PC-3 (cell line): Measurements from ENCODE around the gene ZNF319. TPM values are rescaled to one million over a fixed set of nuclear protein-coding genes. Genes with fewer than 3 reads are reported as not detected.

Experiments used
- ATAC-seq: fragments of 200-7000 bp; cut with Tn5 transposase; 2 replicates; pipeline ENCODE4 v1.9.1; 2020; ENCODE audit warnings: mild to moderate bottlenecking, moderate library complexity
- BruUV-seq: library from RNA; stranded (reverse); fragments of 400-500 nt; replicated peaks from 2 replicates; lab custom pipeline; 2021; lab: Mats Ljungman, UMichigan
- CTCF ChIA-PET: fragments of 300-600 bp; sonication (Branson Sonifier 250); formaldehyde crosslinking; loops from one replicate; lab custom pipeline; 2022; ENCODE audit warnings: antibody characterized with exemption; lab: Charles Lee
- POLR2A ChIA-PET: fragments of 300-600 bp; sonication (Branson Sonifier 250); formaldehyde crosslinking; loops from one replicate; lab custom pipeline; 2022; ENCODE audit warnings: antibody characterized with exemption; ENCODE audit not compliant: unreplicated experiment; lab: Charles Lee
- DNase-seq: peaks from one replicate; pipeline ENCODE4 v3.0.0-alpha.2; 2015
- H2AFZ ChIP-seq: fragments of 300-600 bp; sonication (generic); 2 replicates; pipeline ENCODE4 v1.6.0; 2016; ENCODE audit warnings: antibody characterized with exemption, low read length
- H3F3A ChIP-seq: fragments of 300-600 bp; sonication (generic); one replicate; pipeline ENCODE4 v1.6.0; 2017; ENCODE audit warnings: antibody characterized with exemption, low read length, control low read depth, mild to moderate bottlenecking; ENCODE audit not compliant: unreplicated experiment
- H3K27ac ChIP-seq: fragments of 300-600 bp; sonication (generic); 2 replicates; pipeline ENCODE4 v1.5.1; 2016; ENCODE audit warnings: mild to moderate bottlenecking, low read length
- H3K27me3 ChIP-seq: fragments of 300-600 bp; sonication (generic); 2 replicates; pipeline ENCODE4 v1.6.1; 2016; ENCODE audit warnings: low read length, mixed read lengths
- H3K36me3 ChIP-seq: fragments of 300-600 bp; sonication (generic); 2 replicates; pipeline ENCODE4 v1.6.1; 2016; ENCODE audit warnings: low read depth, mixed run types, low read length, mixed read lengths
- H3K4me1 ChIP-seq: fragments of 300-600 bp; sonication (generic); 2 replicates; pipeline ENCODE4 v1.5.1; 2016; ENCODE audit warnings: low read length; ENCODE audit not compliant: insufficient read depth
- H3K4me2 ChIP-seq: fragments of 300-600 bp; sonication (generic); 2 replicates; pipeline ENCODE4 v1.6.0; 2016; ENCODE audit warnings: low read length
- H3K4me3 ChIP-seq: fragments of 300-600 bp; sonication (generic); 2 replicates; pipeline ENCODE4 v1.5.1; 2016; ENCODE audit warnings: mild to moderate bottlenecking, low read length, mixed read lengths
- H3K79me2 ChIP-seq: fragments of 300-600 bp; sonication (generic); 2 replicates; pipeline ENCODE4 v1.6.1; 2017; ENCODE audit warnings: low read length, mixed read lengths
- H3K9ac ChIP-seq: fragments of 300-600 bp; sonication (generic); 2 replicates; pipeline ENCODE4 v1.6.0; 2016; ENCODE audit warnings: mild to moderate bottlenecking, low read length
- H3K9me2 ChIP-seq: fragments of 300-600 bp; sonication (generic); replicated peaks from 2 replicates; pipeline ENCODE4 v1.6.1; 2016; ENCODE audit warnings: mixed run types, low read length, mixed read lengths
- H3K9me3 ChIP-seq: fragments of 300-600 bp; sonication (generic); 2 replicates; pipeline ENCODE4 v1.6.1; 2016; ENCODE audit warnings: low read length, mixed read lengths
- H4K20me1 ChIP-seq: fragments of 300-600 bp; sonication (generic); 2 replicates; pipeline ENCODE4 v1.6.1; 2016; ENCODE audit warnings: low read length, mixed read lengths
- EZH2 ChIP-seq: fragments of 300-600 bp; sonication (generic); IDR thresholded peaks from one replicate; pipeline ENCODE4 v1.6.1; 2017; ENCODE audit warnings: antibody characterized with exemption, mild to moderate bottlenecking, low read length; ENCODE audit not compliant: unreplicated experiment
- EZH2phosphoT487 ChIP-seq: fragments of 300-600 bp; sonication (generic); IDR thresholded peaks from 2 replicates; pipeline ENCODE4 v1.6.1; 2018; ENCODE audit warnings: mild to moderate bottlenecking, antibody characterized with exemption, low read length, borderline replicate concordance
- intact Hi-C: fragments of 100-400 bp; cut with micrococcal nuclease; formaldehyde crosslinking; loops from 2 replicates; pipeline ENCODE4 v1.9.0; 2023
- total RNA-seq: library from RNA; depleted of rRNA; stranded (reverse); fragments of >200 nt; gene quantifications from 2 replicates; pipeline ENCODE4 v1.2.3, GENCODE V29; 2014
- TF ChIP-seq, protein P1 (sequence below): fragments of 300-600 bp; sonication (generic); conservative IDR thresholded peaks from 2 replicates; pipeline ENCODE4 v1.5.1; 2017; ENCODE audit warnings: antibody characterized with exemption, low read depth, mild to moderate bottlenecking, low read length

The ZNF319 gene
- total RNA-seq, 1 experiment from 2014 or later: 2.2 TPM

DNA sequence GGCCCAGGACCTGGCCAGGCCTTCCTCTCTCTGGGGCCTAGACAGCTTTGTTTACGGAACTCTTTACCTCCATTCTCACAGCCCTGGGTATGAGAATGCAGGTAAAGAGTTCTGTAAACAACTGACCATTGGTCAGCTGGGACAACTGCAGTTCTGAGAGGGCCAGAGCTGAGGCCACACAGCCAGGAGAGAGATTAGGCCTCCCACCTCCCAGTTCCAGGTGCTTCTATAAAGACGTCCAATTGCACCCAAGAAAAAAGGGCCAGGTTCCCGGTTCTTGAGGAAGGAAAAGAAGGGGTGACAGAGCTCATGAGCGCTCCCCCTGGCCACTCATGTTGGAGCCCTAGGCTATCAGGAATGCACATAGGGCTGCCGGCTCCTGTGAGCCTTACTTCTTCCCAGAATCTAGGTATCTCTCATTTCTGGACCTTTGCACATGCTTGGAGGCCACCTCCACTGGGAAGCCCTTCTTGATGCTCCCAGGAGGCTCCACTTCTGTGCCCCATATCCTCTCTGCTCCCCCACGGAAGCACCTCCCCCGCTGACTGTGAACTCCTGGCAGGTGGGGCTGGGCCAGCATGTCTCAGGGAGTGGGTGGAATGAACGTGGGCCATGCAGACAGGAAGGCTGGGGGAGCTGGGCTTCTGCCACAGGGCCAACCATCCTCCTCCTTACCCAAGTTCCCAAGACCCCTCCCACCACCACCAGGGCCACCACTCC, 42.6 kb downstream of the ZNF319 start:
- H3K9me3 ChIP-seq: no peaks in the 10 kb centered on the region
- no peaks in the 10 kb centered on the region for H3K79me2 ChIP-seq
- CTCF ChIA-PET: no interaction called here
- H3F3A ChIP-seq: no peaks in the 10 kb centered on the region
- BruUV-seq: no TSS peak
- H3K4me1 ChIP-seq: no peaks in the 10 kb centered on the region
- no peak overlapping the region for H3K9ac ChIP-seq
- intact Hi-C loops: no loop called here
- H4K20me1 ChIP-seq: no peaks in the 10 kb centered on the region
- H3K4me2 ChIP-seq: no peak overlapping the region
- no peaks in the 10 kb centered on the region for H3K36me3 ChIP-seq
- H3K9me2 ChIP-seq: no peaks in the 10 kb centered on the region
- H3K27ac ChIP-seq: no peak overlapping the region
- POLR2A ChIA-PET: no interaction called here
- no peak for DNase-seq
- ATAC-seq: no peak
- H3K27me3 ChIP-seq: no peaks in the 10 kb centered on the region
- no peak overlapping the region for H2AFZ ChIP-seq
- no peak overlapping the region for H3K4me3 ChIP-seq
- TF ChIP-seq, protein P1, sequence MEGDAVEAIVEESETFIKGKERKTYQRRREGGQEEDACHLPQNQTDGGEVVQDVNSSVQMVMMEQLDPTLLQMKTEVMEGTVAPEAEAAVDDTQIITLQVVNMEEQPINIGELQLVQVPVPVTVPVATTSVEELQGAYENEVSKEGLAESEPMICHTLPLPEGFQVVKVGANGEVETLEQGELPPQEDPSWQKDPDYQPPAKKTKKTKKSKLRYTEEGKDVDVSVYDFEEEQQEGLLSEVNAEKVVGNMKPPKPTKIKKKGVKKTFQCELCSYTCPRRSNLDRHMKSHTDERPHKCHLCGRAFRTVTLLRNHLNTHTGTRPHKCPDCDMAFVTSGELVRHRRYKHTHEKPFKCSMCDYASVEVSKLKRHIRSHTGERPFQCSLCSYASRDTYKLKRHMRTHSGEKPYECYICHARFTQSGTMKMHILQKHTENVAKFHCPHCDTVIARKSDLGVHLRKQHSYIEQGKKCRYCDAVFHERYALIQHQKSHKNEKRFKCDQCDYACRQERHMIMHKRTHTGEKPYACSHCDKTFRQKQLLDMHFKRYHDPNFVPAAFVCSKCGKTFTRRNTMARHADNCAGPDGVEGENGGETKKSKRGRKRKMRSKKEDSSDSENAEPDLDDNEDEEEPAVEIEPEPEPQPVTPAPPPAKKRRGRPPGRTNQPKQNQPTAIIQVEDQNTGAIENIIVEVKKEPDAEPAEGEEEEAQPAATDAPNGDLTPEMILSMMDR: no peak
- TF ChIP-seq EZH2: no peak
- TF ChIP-seq EZH2phosphoT487: no peak

DNA sequence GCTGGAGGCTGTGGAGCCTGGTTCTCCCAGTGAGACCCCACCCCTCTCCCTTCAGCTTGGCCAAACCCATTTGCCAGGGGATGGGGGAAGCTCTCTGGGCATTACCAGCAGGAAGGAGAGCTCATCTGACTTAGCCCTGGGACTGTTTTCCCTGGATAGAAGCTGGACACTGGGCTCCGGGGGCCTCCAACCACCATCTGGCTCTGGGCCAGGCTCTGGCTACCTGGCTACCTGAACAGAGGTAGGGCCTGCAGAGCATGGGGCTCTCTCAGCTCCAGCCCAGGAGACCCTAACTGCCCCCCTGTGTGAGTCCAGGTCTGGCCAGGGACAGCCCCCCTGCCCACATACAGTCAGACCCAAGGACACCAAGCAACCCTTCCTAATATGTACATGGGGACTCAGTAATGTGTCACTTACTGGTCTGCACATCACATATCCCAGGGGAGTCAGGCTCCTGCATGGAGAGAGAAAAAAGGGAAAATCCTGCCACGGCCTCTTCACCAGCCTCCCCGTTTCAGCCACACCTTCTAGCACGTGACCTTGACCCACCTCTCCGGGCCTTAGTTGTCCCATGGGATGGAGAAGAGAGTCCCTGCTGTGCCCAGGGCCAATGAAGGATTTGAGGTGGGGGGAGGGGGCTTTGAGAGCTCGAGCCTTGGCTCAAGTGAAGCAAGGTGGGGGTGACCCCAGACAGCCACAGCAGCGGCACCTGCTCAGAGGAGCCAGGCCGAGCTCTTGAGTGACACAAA, 43.4 kb downstream of the ZNF319 start:
- no peak overlapping the region for H3K27ac ChIP-seq
- no peaks in the 10 kb centered on the region for H3K79me2 ChIP-seq
- ChIA-PET CTCF (no interaction called here), POLR2A (no interaction called here)
- no peak for ATAC-seq
- H4K20me1 ChIP-seq: no peaks in the 10 kb centered on the region
- H3K27me3 ChIP-seq: no peaks in the 10 kb centered on the region
- H3K9me2 ChIP-seq: no peaks in the 10 kb centered on the region
- no peak overlapping the region for H3K4me2 ChIP-seq
- no peaks in the 10 kb centered on the region for H3K9me3 ChIP-seq
- H3K9ac ChIP-seq: no peak overlapping the region
- TF ChIP-seq EZH2: no peak
- TF ChIP-seq, protein P1: no peak
- no peak for TF ChIP-seq EZH2phosphoT487
- H3F3A ChIP-seq: no peaks in the 10 kb centered on the region
- H3K4me1 ChIP-seq: no peaks in the 10 kb centered on the region
- no peak overlapping the region for H3K4me3 ChIP-seq
- intact Hi-C loops: no loop called here
- no peak for DNase-seq
- H3K36me3 ChIP-seq: no peaks in the 10 kb centered on the region
- no TSS peak for BruUV-seq
- no peak overlapping the region for H2AFZ ChIP-seq
